Activated naive CD4-positive, alpha-beta T cell treated with anti-CD3 and anti-CD28 coated beads for 36 hours (primary cell): ENCODE measurements around the gene HOMER1. TPM values are rescaled to one million over a fixed set of nuclear protein-coding genes. Genes with fewer than 3 reads are reported as not detected.
"Not testable (repeated sequence)": the region's sequence is repeated elsewhere in the genome, so short reads cannot be mapped to it uniquely, and the experiment has no call there.

ENCODE experiments used
- CTCF ChIA-PET: fragments of 350-600 bp; sonication (Branson Sonifier 250); formaldehyde crosslinking; loops from one replicate; lab custom pipeline; 2021; ENCODE audit warnings: antibody characterized with exemption; lab: Charles Lee
- DNase-seq: peaks from one replicate; pipeline ENCODE4 v3.0.0-alpha.2; 2020
- H3K27ac Mint-ChIP-seq: one replicate; pipeline ENCODE4 v1.8.0; 2021; ENCODE audit warnings: mild to moderate bottlenecking, mixed read lengths
- H3K27me3 Mint-ChIP-seq: one replicate; pipeline ENCODE4 v1.8.0; 2021; ENCODE audit warnings: low read depth, mixed read lengths
- H3K36me3 Mint-ChIP-seq: one replicate; pipeline ENCODE4 v1.8.0; 2021; ENCODE audit warnings: low read depth, mixed read lengths
- H3K4me1 Mint-ChIP-seq: one replicate; pipeline ENCODE4 v1.8.0; 2021; ENCODE audit warnings: low read depth, mixed read lengths
- H3K4me3 Mint-ChIP-seq: one replicate; pipeline ENCODE4 v1.8.0; 2021; ENCODE audit warnings: mild to moderate bottlenecking, moderate library complexity, mixed read lengths
- H3K9me3 Mint-ChIP-seq: one replicate; pipeline ENCODE4 v1.8.0; 2021; ENCODE audit warnings: mixed read lengths
- intact Hi-C: fragments of 100-400 bp; cut with micrococcal nuclease; formaldehyde crosslinking; loops from one replicate; pipeline ENCODE4 v1.15.1; 2023
- total RNA-seq, 2 experiments: library from RNA; stranded (reverse); gene quantifications; one replicate each; pipeline ENCODE4 v1.2.3, GENCODE V29; 2021

HOMER1 gene
- total RNA-seq, 2 experiments from 2014 or later = 3.9 to 5.3 TPM

DNA sequence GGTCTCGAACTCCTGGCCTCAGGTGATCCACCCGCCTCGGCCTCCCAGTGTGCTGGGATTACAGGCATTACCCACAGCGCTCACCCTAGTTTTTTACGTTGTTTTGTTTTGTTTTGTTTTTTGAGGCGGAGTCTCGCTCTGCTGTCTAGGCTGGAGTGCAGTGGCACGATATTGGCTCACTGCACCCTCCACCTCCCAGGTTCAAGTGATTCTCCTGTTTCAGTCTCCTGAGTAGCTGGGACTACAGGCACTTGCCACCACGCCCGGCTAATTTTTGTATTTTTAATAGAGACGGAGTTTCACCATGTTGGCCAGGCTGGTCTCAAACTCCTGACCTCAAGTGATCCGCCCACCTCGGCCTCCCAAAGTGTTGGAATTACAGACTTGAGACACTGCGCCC, 2.4 kb upstream of the HOMER1 start:
- H3K4me3 Mint-ChIP-seq, DNase-seq, H3K36me3 Mint-ChIP-seq, H3K27ac Mint-ChIP-seq, CTCF ChIA-PET, H3K9me3 Mint-ChIP-seq: not testable (repeated sequence)
- intact Hi-C loops = loop anchor here (10.0 kb wide), 1 partner anchor 738 kb away; the partner anchor contains the start of gene SERINC5
- Mint-ChIP-seq H3K4me1 (peaks cover 26% of the 10 kb centered on the region), H3K27me3 (peaks cover 14% of the 10 kb centered on the region)

DNA sequence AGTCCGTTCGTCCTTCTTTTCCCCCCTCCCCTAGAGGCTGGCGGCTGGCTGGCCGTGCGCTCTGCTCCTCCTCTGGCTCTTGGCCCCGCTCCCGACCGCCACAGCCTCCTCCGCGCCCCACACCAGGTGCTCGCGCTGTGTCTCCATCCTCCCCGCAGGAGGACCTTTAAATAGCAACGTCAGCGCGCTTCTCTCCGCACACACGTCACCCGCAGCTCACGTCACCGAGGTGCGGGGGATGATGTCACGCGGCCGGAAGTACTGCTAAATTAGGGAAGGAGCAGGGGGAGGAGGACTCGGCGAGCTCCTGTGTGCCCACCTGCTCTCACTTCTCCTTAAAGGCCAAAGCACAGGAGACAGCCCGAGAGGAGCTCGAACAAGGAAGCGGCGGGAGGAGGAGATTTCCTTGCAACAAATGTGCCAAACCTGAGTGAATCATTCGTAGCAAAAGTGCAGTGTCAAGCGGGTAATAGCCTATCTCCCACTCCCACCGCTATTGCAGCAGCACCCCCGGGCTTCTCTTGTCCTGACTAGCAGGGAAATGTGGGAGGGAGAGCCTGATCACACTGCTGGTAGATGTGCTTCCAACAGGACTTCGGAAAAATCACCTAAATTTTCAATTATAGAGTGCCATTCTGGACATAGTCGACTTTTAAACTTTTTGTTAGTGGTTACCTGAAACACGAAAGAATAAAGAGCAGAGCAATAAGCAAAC, 614 bp upstream of the HOMER1 start:
- CTCF ChIA-PET = interaction anchor here (0.9 to 1.5 kb wide), 2 partner anchors 46 to 382 kb away, joined by 3 read pairs; no protein-coding TSS in a partner anchor
- peak; percentile 91 for DNase-seq

GRCh38 chr5:79513308-79513703, 628 bp downstream of the HOMER1 start:
- Mint-ChIP-seq H3K4me1 (peaks cover 42% of the 10 kb centered on the region), H3K27me3 (peaks cover 22% of the 10 kb centered on the region), H3K36me3 (peaks cover 1% of the 10 kb centered on the region), H3K4me3 (peak overlapping the region; percentile 96), H3K27ac (peak overlapping the region; percentile 34), H3K9me3 (no peaks in the 10 kb centered on the region)
- intact Hi-C loops = loop anchor here (1.0 to 10.0 kb wide), 3 partner anchors 477 to 1736 kb away; partner anchors contain the start of genes SERINC5 and TBCA
- CTCF ChIA-PET = interaction anchor here (1.5 kb wide), 1 partner anchor 380 kb away, joined by 3 read pairs; no protein-coding TSS in a partner anchor
- no peak for DNase-seq

More for the DNA sequence above, 614 bp upstream of the HOMER1 start:
- H3K27ac Mint-ChIP-seq = peak overlapping the region; percentile 93
- peak overlapping the region; percentile 96 for H3K4me3 Mint-ChIP-seq
- intact Hi-C loops = loop anchor here (1.0 to 10.0 kb wide), 8 partner anchors 47 to 1737 kb away; partner anchors contain the start of genes ARSB, SERINC5, TBCA and TENT2
- peaks cover 1% of the 10 kb centered on the region for H3K36me3 Mint-ChIP-seq
- H3K9me3 Mint-ChIP-seq = no peaks in the 10 kb centered on the region
- H3K4me1 Mint-ChIP-seq = peaks cover 33% of the 10 kb centered on the region
- H3K27me3 Mint-ChIP-seq = peaks cover 19% of the 10 kb centered on the region

- peak; percentile 12 for DNase-seq
- CTCF ChIA-PET = interaction anchor here (0.5 kb wide), 1 partner anchor 10 kb away, joined by 3 read pairs; no protein-coding TSS in a partner anchor
- Mint-ChIP-seq H3K36me3 (peaks cover 1% of the 10 kb centered on the region), H3K27me3 (peaks cover 26% of the 10 kb centered on the region), H3K4me3 (peak overlapping the region; percentile 96), H3K4me1 (peaks cover 42% of the 10 kb centered on the region), H3K9me3 (no peaks in the 10 kb centered on the region), H3K27ac (no peak overlapping the region)
- intact Hi-C loops = loop anchor here (1.0 to 10.0 kb wide), 3 partner anchors 478 to 1735 kb away; partner anchors contain the start of genes SERINC5 and TBCA
Measured at GRCh38 chr5:79512471-79513307, 1.2 kb downstream of the HOMER1 start.

DNA sequence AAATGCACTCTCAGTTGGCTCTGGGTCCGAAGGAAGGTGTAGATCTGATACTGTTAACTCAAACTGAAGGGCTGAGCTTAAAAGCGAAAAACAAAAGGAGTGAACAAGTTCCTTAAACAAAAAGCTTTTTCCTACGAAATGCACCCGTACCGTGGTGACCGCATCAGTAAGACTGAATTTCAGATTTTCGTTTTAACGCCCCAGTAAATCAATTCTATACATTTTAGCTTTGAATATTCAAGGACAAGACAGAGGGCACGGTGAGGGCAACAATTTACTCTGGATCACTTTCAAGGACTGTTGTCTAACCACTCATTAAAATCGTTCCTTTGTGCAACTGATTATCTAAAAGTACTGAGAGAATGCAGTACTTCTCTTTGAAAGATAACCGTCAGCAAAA, 1.9 kb downstream of the HOMER1 start:
- Mint-ChIP-seq H3K36me3 (peaks cover 1% of the 10 kb centered on the region), H3K4me3 (peak overlapping the region; percentile 96), H3K27ac (no peak overlapping the region), H3K27me3 (peaks cover 26% of the 10 kb centered on the region), H3K4me1 (peaks cover 37% of the 10 kb centered on the region), H3K9me3 (no peaks in the 10 kb centered on the region)
- CTCF ChIA-PET = no interaction called here
- intact Hi-C loops = loop anchor here (5.0 to 10.0 kb wide), 2 partner anchors 743 to 1735 kb away; partner anchors contain the start of genes SERINC5 and TBCA
- no peak for DNase-seq

- H3K27ac Mint-ChIP-seq = no peak overlapping the region
- H3K36me3 Mint-ChIP-seq = peaks cover 1% of the 10 kb centered on the region
- DNase-seq = no peak
- H3K9me3 Mint-ChIP-seq = no peaks in the 10 kb centered on the region
- peaks cover 34% of the 10 kb centered on the region for H3K4me1 Mint-ChIP-seq
- H3K27me3 Mint-ChIP-seq = peaks cover 26% of the 10 kb centered on the region
- CTCF ChIA-PET = no interaction called here
- intact Hi-C loops = loop anchor here (5.0 to 10.0 kb wide), 2 partner anchors 744 to 1733 kb away; partner anchors contain the start of genes SERINC5 and TBCA
- no peak overlapping the region for H3K4me3 Mint-ChIP-seq
Measured at GRCh38 chr5:79510638-79511037, 3.3 kb downstream of the HOMER1 start.

DNA sequence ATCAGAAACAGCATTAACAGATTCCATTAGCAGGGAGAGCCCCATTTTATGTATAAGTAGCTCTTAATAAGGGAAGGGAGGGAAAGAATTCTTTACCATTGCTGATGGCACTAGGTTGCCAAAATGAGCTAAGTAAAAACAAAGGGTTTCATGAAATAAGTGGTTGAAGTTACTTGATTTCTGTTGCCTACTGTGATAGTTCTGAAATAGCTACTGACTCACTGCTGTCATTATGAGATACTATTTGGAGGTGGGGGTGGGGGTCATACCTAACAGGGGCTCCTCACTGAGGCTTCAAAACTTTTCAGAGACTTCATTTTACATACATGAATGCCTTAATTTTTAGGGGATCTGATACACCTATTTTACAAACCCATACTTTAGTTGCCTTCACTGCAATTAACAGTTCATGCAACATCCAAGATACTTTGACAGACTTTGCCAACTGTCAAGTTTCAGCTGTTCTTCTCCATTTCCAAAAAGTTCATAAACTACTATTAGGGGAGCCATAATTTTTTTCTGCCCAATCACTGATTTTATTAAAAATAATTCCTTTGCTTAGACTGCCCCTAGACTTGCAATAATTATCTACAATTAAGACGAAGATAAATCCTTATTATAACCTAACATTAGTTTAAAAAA, 4.6 kb downstream of the HOMER1 start:
- Mint-ChIP-seq H3K27ac (no peak overlapping the region), H3K27me3 (peaks cover 26% of the 10 kb centered on the region)
- CTCF ChIA-PET = interaction anchor here (0.6 to 1.4 kb wide), 3 partner anchors 22 to 376 kb away, joined by 3 to 4 read pairs (median 4); no protein-coding TSS in a partner anchor

GRCh38 chr5:79508794-79509193, 5.1 kb downstream of the HOMER1 start:
- DNase-seq = no peak
- Mint-ChIP-seq H3K4me3 (no peak overlapping the region), H3K36me3 (no peaks in the 10 kb centered on the region), H3K27ac (no peak overlapping the region), H3K4me1 (peaks cover 28% of the 10 kb centered on the region), H3K27me3 (peaks cover 26% of the 10 kb centered on the region), H3K9me3 (no peaks in the 10 kb centered on the region)
- CTCF ChIA-PET = interaction anchor here (1.2 to 1.4 kb wide), 2 partner anchors 21 to 376 kb away, joined by 3 to 4 read pairs; no protein-coding TSS in a partner anchor
- intact Hi-C loops = no loop called here

More for the DNA sequence above, 4.6 kb downstream of the HOMER1 start:
- Mint-ChIP-seq H3K36me3 (peaks cover 1% of the 10 kb centered on the region), H3K4me3 (no peak overlapping the region), H3K4me1 (peaks cover 29% of the 10 kb centered on the region), H3K9me3 (no peaks in the 10 kb centered on the region)
- intact Hi-C loops = no loop called here
- DNase-seq = no peak

- CTCF ChIA-PET = interaction anchor here (1.2 to 1.4 kb wide), 2 partner anchors 21 to 375 kb away, joined by 3 to 4 read pairs; no protein-coding TSS in a partner anchor
- Mint-ChIP-seq H3K4me1 (peaks cover 28% of the 10 kb centered on the region), H3K27ac (no peak overlapping the region), H3K9me3 (no peaks in the 10 kb centered on the region), H3K4me3 (no peak overlapping the region), H3K36me3 (peaks cover 2% of the 10 kb centered on the region), H3K27me3 (peaks cover 26% of the 10 kb centered on the region)
- intact Hi-C loops = no loop called here
- DNase-seq = no peak
Measured at GRCh38 chr5:79508354-79508753, 5.6 kb downstream of the HOMER1 start.

DNA sequence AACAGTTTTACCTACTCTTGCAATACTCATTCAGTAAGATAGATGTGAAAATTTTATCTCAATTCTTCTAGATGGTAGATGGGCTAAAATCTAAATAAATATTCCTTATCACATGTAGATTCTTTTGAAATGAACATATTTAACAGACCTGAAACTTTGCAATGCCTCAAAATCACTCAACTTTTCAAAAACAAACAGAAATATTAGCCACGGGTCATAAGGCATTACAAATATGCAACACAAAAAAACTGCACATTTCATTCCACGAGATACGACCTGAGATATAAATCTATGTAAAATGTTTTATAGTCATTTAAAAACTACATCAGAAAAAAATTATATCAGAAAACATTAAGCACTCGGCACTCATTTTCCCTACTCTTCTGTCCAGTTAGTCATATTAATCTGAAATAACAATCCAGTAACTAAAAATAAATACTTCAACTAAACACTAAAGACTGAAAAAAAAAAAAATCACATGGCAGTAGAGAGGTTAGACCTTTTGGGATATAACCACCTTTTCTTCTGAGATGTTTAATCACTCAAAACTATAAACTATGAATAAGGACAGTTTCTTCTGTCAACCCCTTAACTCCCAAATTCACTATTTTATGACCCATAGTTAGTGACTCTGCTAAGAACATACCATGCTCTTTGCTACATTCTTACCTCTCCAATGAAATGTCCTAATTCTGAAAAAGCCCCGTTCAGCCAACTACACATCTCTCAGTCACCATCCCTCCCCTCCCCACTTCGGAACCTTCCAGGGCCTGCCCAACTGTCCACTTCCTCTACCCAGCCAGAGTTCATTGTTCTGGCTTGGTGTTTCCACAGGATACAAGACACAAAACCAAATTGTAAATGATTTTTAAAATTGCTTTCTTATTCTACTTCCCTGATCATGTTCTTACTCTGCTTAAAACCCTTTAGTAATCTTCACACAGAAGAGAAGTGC, 6.4 kb downstream of the HOMER1 start:
- CTCF ChIA-PET = no interaction called here
- no peak overlapping the region for H3K27ac Mint-ChIP-seq
- DNase-seq = no peak
- no peak overlapping the region for H3K4me3 Mint-ChIP-seq
- H3K36me3 Mint-ChIP-seq = peaks cover 2% of the 10 kb centered on the region
- intact Hi-C loops = no loop called here
- H3K4me1 Mint-ChIP-seq = peaks cover 25% of the 10 kb centered on the region
- no peaks in the 10 kb centered on the region for H3K9me3 Mint-ChIP-seq
- peaks cover 21% of the 10 kb centered on the region for H3K27me3 Mint-ChIP-seq

DNA sequence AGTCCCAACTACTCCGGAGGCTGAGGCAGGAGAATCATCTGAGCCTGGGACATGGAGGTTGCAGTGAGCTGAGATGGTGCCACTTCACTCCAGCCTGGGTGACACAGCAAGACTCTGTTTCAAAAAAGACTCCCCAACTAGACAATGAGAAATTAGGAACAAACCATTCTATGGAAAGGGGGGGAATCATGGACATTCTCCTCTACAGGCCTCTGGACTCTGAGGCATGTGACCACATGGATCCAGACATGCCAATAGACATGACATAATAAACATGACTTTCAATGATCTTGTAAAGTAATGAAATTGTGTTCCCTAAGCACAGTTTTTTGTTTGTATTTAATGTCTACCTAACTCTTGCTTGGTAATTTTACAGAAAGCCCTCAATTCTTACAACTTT, 8.8 kb downstream of the HOMER1 start:
- Mint-ChIP-seq H3K27ac (no peak overlapping the region), H3K9me3 (no peaks in the 10 kb centered on the region), H3K27me3 (peaks cover 7% of the 10 kb centered on the region), H3K4me1 (peaks cover 11% of the 10 kb centered on the region), H3K36me3 (peaks cover 2% of the 10 kb centered on the region), H3K4me3 (no peak overlapping the region)
- intact Hi-C loops = no loop called here
- CTCF ChIA-PET = no interaction called here
- no peak for DNase-seq
